Erythroblast (primary cell): Measurements from ENCODE around the gene SET.

ENCODE experiments used
- GATA1 ChIP-seq: IDR thresholded peaks from 2 replicates; pipeline ENCODE4 v1.6.1; 2011; ENCODE audit warnings: low read depth, mild to moderate bottlenecking, control low read depth, low read length, moderate library complexity
- POLR2A ChIP-seq: IDR thresholded peaks from 2 replicates; pipeline ENCODE4 v1.6.1; 2011; ENCODE audit warnings: mild to moderate bottlenecking, low read length

GRCh38 chr9:128696923-128697707 is 8.1 kb downstream of the SET start:
- no peak for TF ChIP-seq POLR2A
- no peak for TF ChIP-seq GATA1
